HUES64 (cell line): ENCODE measurements around the gene MACROH2A1.

Experiments used
- H3K27ac ChIP-seq: 2 replicates; pipeline ENCODE4 v1.7.0; 2013; ENCODE audit warnings: low read depth, low read length, inconsistent platforms
- H3K27me3 ChIP-seq: 2 replicates; pipeline ENCODE4 v1.6.1; 2013; ENCODE audit warnings: mild to moderate bottlenecking, low read length; ENCODE audit not compliant: insufficient read depth
- H3K36me3 ChIP-seq: 2 replicates; pipeline ENCODE4 v1.6.1; 2013; ENCODE audit warnings: mild to moderate bottlenecking, low read length; ENCODE audit not compliant: insufficient read depth
- H3K4me1 ChIP-seq: 2 replicates; pipeline ENCODE4 v1.6.1; 2013; ENCODE audit warnings: mild to moderate bottlenecking, low read length, moderate library complexity; ENCODE audit not compliant: insufficient read depth
- H3K4me3 ChIP-seq: 2 replicates; pipeline ENCODE4 v1.5.1; 2013; ENCODE audit warnings: mild to moderate bottlenecking, low read length, moderate library complexity
- H3K9ac ChIP-seq: 2 replicates; pipeline ENCODE4 v1.6.1; 2013; ENCODE audit warnings: mild to moderate bottlenecking, low read depth, low read length
- H3K9me3 ChIP-seq: 2 replicates; pipeline ENCODE4 v1.6.1; 2013; ENCODE audit warnings: low read depth, low read length; ENCODE audit not compliant: insufficient read depth
- WGBS: fragments of 150-250, 120-280 bp; methylation state at CpG from one replicate; pipeline ENCODE4 v1.1.7; 2013; ENCODE audit warnings: missing lambda C conversion rate; 5-methylcytosine and 5-hydroxymethylcytosine counted together

Gene MACROH2A1

GRCh38 chr5:135423846-135424168 lies 24.8 kb upstream of the MACROH2A1 start:
- Histone ChIP-seq H3K4me3 (no peak overlapping the region), H3K4me1 (no peaks in the 10 kb centered on the region), H3K27me3 (peaks cover 21% of the 10 kb centered on the region), H3K36me3 (no peaks in the 10 kb centered on the region), H3K9ac (no peak overlapping the region), H3K9me3 (peaks cover 5% of the 10 kb centered on the region; the same call in 1 of the 2 replicates), H3K27ac (no peak overlapping the region)
- 94% methylated on average over 1 of the region's 1 CpG for WGBS

GRCh38 chr5:135423146-135423845 lies 24.3 kb upstream of the MACROH2A1 start:
- H3K36me3 ChIP-seq, result no peaks in the 10 kb centered on the region
- H3K4me1 ChIP-seq, result no peaks in the 10 kb centered on the region
- WGBS, result 92% methylated on average over 7 of the region's 7 CpGs
- peaks cover 26% of the 10 kb centered on the region for H3K27me3 ChIP-seq
- H3K9me3 ChIP-seq, result no peaks in the 10 kb centered on the region
- no peak overlapping the region for H3K4me3 ChIP-seq
- H3K9ac ChIP-seq, result no peak overlapping the region
- H3K27ac ChIP-seq, result no peak overlapping the region

- Histone ChIP-seq H3K36me3 (no peaks in the 10 kb centered on the region), H3K27me3 (peaks cover 30% of the 10 kb centered on the region), H3K4me3 (no peak overlapping the region), H3K9ac (no peak overlapping the region), H3K9me3 (no peaks in the 10 kb centered on the region), H3K4me1 (no peaks in the 10 kb centered on the region), H3K27ac (no peak overlapping the region)
These were observed 23.4 kb upstream of the MACROH2A1 start for GRCh38 chr5:135422419-135422818.

GRCh38 chr5:135417083-135417482 lies 18.1 kb upstream of the MACROH2A1 start:
- H3K4me3 ChIP-seq, result no peak overlapping the region
- no peak overlapping the region for H3K9ac ChIP-seq
- no peaks in the 10 kb centered on the region for H3K36me3 ChIP-seq
- no peak overlapping the region for H3K27ac ChIP-seq
- no peaks in the 10 kb centered on the region for H3K4me1 ChIP-seq
- peaks cover 45% of the 10 kb centered on the region for H3K27me3 ChIP-seq
- no peaks in the 10 kb centered on the region for H3K9me3 ChIP-seq

- H3K27ac ChIP-seq, result no peak overlapping the region
- H3K4me1 ChIP-seq, result peaks cover 31% of the 10 kb centered on the region
- H3K36me3 ChIP-seq, result no peaks in the 10 kb centered on the region
- H3K9ac ChIP-seq, result no peak overlapping the region
- peaks cover 61% of the 10 kb centered on the region for H3K27me3 ChIP-seq
- peaks cover 6% of the 10 kb centered on the region; the same call in 1 of the 2 replicates for H3K9me3 ChIP-seq
- H3K4me3 ChIP-seq, result no peak overlapping the region
- 100% methylated on average over 1 of the region's 2 CpGs for WGBS
These were observed 6.1 kb upstream of the MACROH2A1 start for GRCh38 chr5:135405082-135405481.

- whole genome bisulfite sequencing, result 79% methylated on average over 1 of the region's 2 CpGs
- peaks cover 42% of the 10 kb centered on the region for H3K4me1 ChIP-seq
- peaks cover 78% of the 10 kb centered on the region for H3K27me3 ChIP-seq
- H3K27ac ChIP-seq, result no peak overlapping the region
- H3K4me3 ChIP-seq, result no peak overlapping the region
- peaks cover 6% of the 10 kb centered on the region; the same call in 1 of the 2 replicates for H3K9me3 ChIP-seq
- H3K9ac ChIP-seq, result no peak overlapping the region
- H3K36me3 ChIP-seq, result no peaks in the 10 kb centered on the region
These were observed 3.0 kb upstream of the MACROH2A1 start for GRCh38 chr5:135402031-135402430.

GRCh38 chr5:135400866-135401265 lies 1.8 kb upstream of the MACROH2A1 start:
- H3K27ac ChIP-seq, result no peak overlapping the region
- H3K4me3 ChIP-seq, result peak overlapping the region; percentile 75
- no peak overlapping the region for H3K9ac ChIP-seq
- WGBS, result 5% methylated on average over 5 of the region's 5 CpGs
- peaks cover 84% of the 10 kb centered on the region for H3K27me3 ChIP-seq
- H3K36me3 ChIP-seq, result no peaks in the 10 kb centered on the region
- H3K4me1 ChIP-seq, result peaks cover 54% of the 10 kb centered on the region
- peaks cover 6% of the 10 kb centered on the region; the same call in 1 of the 2 replicates for H3K9me3 ChIP-seq

GRCh38 chr5:135399794-135400542 lies 937 bp upstream of the MACROH2A1 start:
- peaks cover 2% of the 10 kb centered on the region; the same call in 1 of the 2 replicates for H3K9me3 ChIP-seq
- WGBS, result under 1% methylated on average over 23 of the region's 25 CpGs
- peaks cover 87% of the 10 kb centered on the region for H3K27me3 ChIP-seq
- peaks cover 54% of the 10 kb centered on the region for H3K4me1 ChIP-seq
- no peaks in the 10 kb centered on the region for H3K36me3 ChIP-seq
- H3K9ac ChIP-seq, result peak overlapping the region; percentile 87
- peak overlapping the region; percentile 89; the same call in 1 of the 2 replicates for H3K27ac ChIP-seq
- H3K4me3 ChIP-seq, result peak overlapping the region; percentile 75

GRCh38 chr5:135398160-135398854 lies 724 bp downstream of the MACROH2A1 start:
- Histone ChIP-seq H3K4me3 (peak overlapping the region; percentile 75), H3K27ac (peak overlapping the region; percentile 89), H3K4me1 (peaks cover 51% of the 10 kb centered on the region), H3K27me3 (peaks cover 76% of the 10 kb centered on the region), H3K36me3 (no peaks in the 10 kb centered on the region), H3K9ac (peak overlapping the region; percentile 87), H3K9me3 (no peaks in the 10 kb centered on the region)
- WGBS, result under 1% methylated on average over 43 of the region's 43 CpGs

- Histone ChIP-seq H3K4me1 (peaks cover 43% of the 10 kb centered on the region), H3K27ac (no peak overlapping the region), H3K4me3 (0 out of 2 replicates have a peak overlapping the region, but pooled peaks have one; percentile 75), H3K9ac (no peak overlapping the region), H3K27me3 (peaks cover 64% of the 10 kb centered on the region), H3K9me3 (no peaks in the 10 kb centered on the region), H3K36me3 (peaks cover 7% of the 10 kb centered on the region; the same call in 1 of the 2 replicates)
- WGBS, result 79% methylated on average over 5 of the region's 5 CpGs
These were observed 1.9 kb downstream of the MACROH2A1 start for GRCh38 chr5:135397084-135397483.

GRCh38 chr5:135396459-135397055 lies 2.5 kb downstream of the MACROH2A1 start:
- peaks cover 40% of the 10 kb centered on the region for H3K4me1 ChIP-seq
- no peak overlapping the region for H3K27ac ChIP-seq
- 87% methylated on average over 4 of the region's 4 CpGs for WGBS
- H3K36me3 ChIP-seq, result peaks cover 7% of the 10 kb centered on the region; the same call in 1 of the 2 replicates
- no peak overlapping the region for H3K4me3 ChIP-seq
- H3K27me3 ChIP-seq, result peaks cover 58% of the 10 kb centered on the region
- no peak overlapping the region for H3K9ac ChIP-seq
- no peaks in the 10 kb centered on the region for H3K9me3 ChIP-seq
